ENCODE results near the gene TSPAN1. TPM values are rescaled to one million over a fixed set of nuclear protein-coding genes. Genes with fewer than 3 reads are reported as not detected.

TSPAN1 gene, protein sequence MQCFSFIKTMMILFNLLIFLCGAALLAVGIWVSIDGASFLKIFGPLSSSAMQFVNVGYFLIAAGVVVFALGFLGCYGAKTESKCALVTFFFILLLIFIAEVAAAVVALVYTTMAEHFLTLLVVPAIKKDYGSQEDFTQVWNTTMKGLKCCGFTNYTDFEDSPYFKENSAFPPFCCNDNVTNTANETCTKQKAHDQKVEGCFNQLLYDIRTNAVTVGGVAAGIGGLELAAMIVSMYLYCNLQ
- not detected for total RNA-seq
- not detected for polyA plus RNA-seq

DNA sequence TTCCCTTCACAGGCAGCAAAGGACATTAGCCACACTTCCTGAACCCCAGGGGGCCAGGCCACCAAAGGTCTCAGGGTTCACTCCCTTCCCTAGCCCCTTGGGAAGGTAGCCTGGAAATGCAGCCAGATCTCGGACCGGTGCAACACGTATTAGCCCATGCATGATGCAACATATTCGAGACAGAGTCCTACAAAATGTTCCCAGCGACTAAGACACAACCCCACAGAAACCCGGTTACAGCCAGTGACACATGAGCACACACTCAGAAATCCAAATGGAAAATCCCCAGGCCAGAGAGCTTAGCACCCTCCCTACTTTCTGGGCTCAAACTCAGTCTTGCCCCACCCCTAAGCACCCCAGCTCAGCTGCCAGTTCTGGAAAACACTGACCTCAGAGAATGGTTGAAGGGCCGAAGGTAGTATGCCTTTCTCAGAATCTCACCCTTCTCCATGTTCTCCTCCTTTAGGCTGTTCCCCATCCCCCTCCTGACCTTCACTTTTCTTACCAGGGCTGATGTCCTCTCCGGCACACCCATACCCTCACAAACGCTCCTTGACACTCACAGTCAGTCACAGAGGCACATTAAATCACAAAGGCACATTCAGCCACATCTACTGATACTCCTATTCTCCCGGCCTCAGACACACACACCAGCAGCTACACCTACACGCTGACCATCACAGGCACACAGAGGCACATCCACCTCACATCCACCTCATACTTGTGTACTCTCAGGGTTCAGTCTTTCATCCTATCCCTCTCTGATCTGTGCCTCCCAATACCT is at the start of gene TSPAN1:
Gene TSPAN1, plus strand, starts transcription at position 640 of the 784 bp plus-strand sequence. CDS start 6,021 bp downstream, outside the sequence.
- H3K36me3 ChIP-seq (ENCODE audit: control insufficient read depth, insufficient read depth, low read length) = no peaks in the 10 kb centered on the region
- Mint-ChIP-seq H3K4me3 (no peak within 1 kb of the TSS), H3K9me3 (peaks cover 0 to 1% (median 0%) of the 10 kb centered on the region in 7 donors), H3K36me3 (no peaks in the 10 kb centered on the region), H3K4me1 (no peaks in the 10 kb centered on the region), H3K27me3 (peaks cover 9% of the 10 kb centered on the region), H3K27ac (no peak within 1 kb of the TSS)
- no peak within 1 kb of the TSS for H3K4me3 ChIP-seq (ENCODE audit: low read depth, low read length)
- peaks cover 4% of the 10 kb centered on the region for H3K4me1 ChIP-seq (ENCODE audit: control insufficient read depth, insufficient read depth, low read length, poor library complexity, severe bottlenecking)
- no peak for DNase-seq
- no peaks in the 10 kb centered on the region for H3K27me3 ChIP-seq (ENCODE audit: control insufficient read depth, insufficient read depth, low read length)
- no peak within 1 kb of the TSS for H3K27ac ChIP-seq (ENCODE audit: insufficient read depth, low read length, poor library complexity, severe bottlenecking)
- H3K9me3 ChIP-seq (ENCODE audit: control insufficient read depth in 2 of 2, low read length in 2 of 2) = no peaks in the 10 kb centered on the region
- ATAC-seq (ENCODE audit: low read depth in 2 of 2) = no peak

DNA sequence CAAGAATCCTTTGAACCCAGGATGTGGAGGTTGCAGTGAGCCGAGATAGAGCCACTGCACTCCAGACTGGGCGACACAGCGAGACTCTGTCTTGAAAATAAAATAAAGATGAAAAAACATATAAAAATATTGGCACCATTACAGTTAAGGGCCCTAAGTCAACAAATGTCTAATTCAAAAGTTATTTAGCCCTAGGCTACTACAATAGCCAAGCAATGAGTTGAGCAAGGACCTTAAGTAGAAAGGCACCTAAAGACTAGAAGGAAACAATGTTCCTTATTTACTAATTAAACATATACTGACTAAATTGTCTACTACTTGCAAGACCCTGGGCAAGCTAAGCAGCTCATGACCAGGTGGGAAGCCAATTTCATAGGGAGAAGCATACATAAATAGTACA is 46.5 kb upstream of the TSPAN1 start:
- Histone ChIP-seq H3K27ac (ENCODE audit: insufficient read depth, low read length, poor library complexity, severe bottlenecking) (no peak overlapping the region), H3K4me3 (ENCODE audit: low read depth, low read length) (no peak overlapping the region), H3K4me1 (ENCODE audit: control insufficient read depth, insufficient read depth, low read length, poor library complexity, severe bottlenecking) (peaks cover 19% of the 10 kb centered on the region), H3K9me3 (ENCODE audit: control insufficient read depth in 2 of 2, low read length in 2 of 2) (no peaks in the 10 kb centered on the region), H3K36me3 (ENCODE audit: control insufficient read depth, insufficient read depth, low read length) (no peaks in the 10 kb centered on the region), H3K27me3 (ENCODE audit: control insufficient read depth, insufficient read depth, low read length) (peaks cover 20% of the 10 kb centered on the region)
- no peak for DNase-seq
- no peak for ATAC-seq (ENCODE audit: low read depth in 2 of 2)
- Mint-ChIP-seq H3K9me3 (peaks cover 0 to 3% (median 0%) of the 10 kb centered on the region in 7 donors), H3K27ac (no peak overlapping the region), H3K36me3 (no peaks in the 10 kb centered on the region), H3K4me1 (peaks cover 0 to 28% (median 14%) of the 10 kb centered on the region in 4 donors), H3K27me3 (peaks cover 60% of the 10 kb centered on the region), H3K4me3 (peak overlapping the region in 1 of 4 donors; percentile 78)

DNA sequence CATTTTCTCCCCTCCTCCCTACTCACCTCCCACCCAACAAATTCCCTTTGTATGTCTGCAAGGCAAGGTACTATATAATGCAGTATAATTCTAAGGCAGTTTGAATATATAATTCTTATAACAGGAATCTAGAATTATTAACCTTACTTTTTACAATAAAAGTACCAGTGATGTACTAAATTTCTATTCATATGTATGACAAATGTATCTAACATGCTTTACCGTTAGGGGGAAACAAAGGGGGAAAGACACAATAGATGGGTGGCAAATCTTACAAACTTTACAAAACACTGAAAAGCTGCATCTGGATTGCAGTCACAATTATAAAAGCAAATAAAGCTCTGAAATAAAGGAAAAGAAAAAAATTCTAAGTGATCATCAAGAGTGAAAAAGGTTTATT is 44.8 kb upstream of the TSPAN1 start:
- H3K27ac ChIP-seq (ENCODE audit: insufficient read depth, low read length, poor library complexity, severe bottlenecking) = no peak overlapping the region
- Mint-ChIP-seq H3K36me3 (no peaks in the 10 kb centered on the region), H3K4me1 (peaks cover 0 to 36% (median 17%) of the 10 kb centered on the region in 4 donors), H3K27ac (no peak overlapping the region), H3K4me3 (peak overlapping the region in 2 of 4 donors; percentile 34 to 93), H3K9me3 (peaks cover 0 to 7% (median 0%) of the 10 kb centered on the region in 7 donors), H3K27me3 (peaks cover 59% of the 10 kb centered on the region)
- DNase-seq = no peak
- H3K4me3 ChIP-seq (ENCODE audit: low read depth, low read length) = no peak overlapping the region
- H3K36me3 ChIP-seq (ENCODE audit: control insufficient read depth, insufficient read depth, low read length) = no peaks in the 10 kb centered on the region
- H3K4me1 ChIP-seq (ENCODE audit: control insufficient read depth, insufficient read depth, low read length, poor library complexity, severe bottlenecking) = peaks cover 22% of the 10 kb centered on the region
- ATAC-seq (ENCODE audit: low read depth in 2 of 2) = no peak
- no peaks in the 10 kb centered on the region for H3K9me3 ChIP-seq (ENCODE audit: control insufficient read depth in 2 of 2, low read length in 2 of 2)
- H3K27me3 ChIP-seq (ENCODE audit: control insufficient read depth, insufficient read depth, low read length) = peaks cover 20% of the 10 kb centered on the region

DNA sequence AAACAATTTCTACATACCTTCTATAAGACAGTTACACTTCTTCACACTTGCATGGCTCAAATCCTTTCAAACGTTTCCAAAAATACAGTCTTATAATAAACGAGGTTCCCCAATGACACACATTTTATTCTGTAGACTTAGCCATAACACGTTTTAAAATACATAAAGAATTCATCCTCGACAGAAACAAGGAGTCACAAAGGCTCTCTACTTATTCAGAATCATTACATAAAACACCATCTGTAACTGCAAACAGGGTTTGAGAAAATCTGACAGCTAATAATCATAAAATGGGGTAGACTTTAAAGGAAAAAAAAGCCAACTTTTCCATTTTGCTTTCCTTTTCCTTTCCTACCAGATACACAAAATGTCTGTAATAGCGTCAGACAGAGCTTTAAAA is 44.3 kb upstream of the TSPAN1 start:
- peaks cover 0 to 7% (median 0%) of the 10 kb centered on the region in 7 donors for H3K9me3 Mint-ChIP-seq
- H3K4me3 ChIP-seq (ENCODE audit: low read depth, low read length) = peak overlapping the region; percentile 85
- DNase-seq = no peak
- peaks cover 0 to 36% (median 17%) of the 10 kb centered on the region in 4 donors for H3K4me1 Mint-ChIP-seq
- H3K27me3 Mint-ChIP-seq = peaks cover 55% of the 10 kb centered on the region
- no peak overlapping the region for H3K27ac Mint-ChIP-seq
- no peaks in the 10 kb centered on the region for H3K36me3 ChIP-seq (ENCODE audit: control insufficient read depth, insufficient read depth, low read length)
- H3K27me3 ChIP-seq (ENCODE audit: control insufficient read depth, insufficient read depth, low read length) = peaks cover 20% of the 10 kb centered on the region
- ATAC-seq (ENCODE audit: low read depth in 2 of 2) = no peak
- peak overlapping the region in 3 of 4 donors; percentile 4 to 93 (median 13) for H3K4me3 Mint-ChIP-seq
- H3K4me1 ChIP-seq (ENCODE audit: control insufficient read depth, insufficient read depth, low read length, poor library complexity, severe bottlenecking) = peaks cover 22% of the 10 kb centered on the region
- H3K27ac ChIP-seq (ENCODE audit: insufficient read depth, low read length, poor library complexity, severe bottlenecking) = no peak overlapping the region
- H3K36me3 Mint-ChIP-seq = no peaks in the 10 kb centered on the region
- H3K9me3 ChIP-seq (ENCODE audit: control insufficient read depth in 2 of 2, low read length in 2 of 2) = no peaks in the 10 kb centered on the region

DNA sequence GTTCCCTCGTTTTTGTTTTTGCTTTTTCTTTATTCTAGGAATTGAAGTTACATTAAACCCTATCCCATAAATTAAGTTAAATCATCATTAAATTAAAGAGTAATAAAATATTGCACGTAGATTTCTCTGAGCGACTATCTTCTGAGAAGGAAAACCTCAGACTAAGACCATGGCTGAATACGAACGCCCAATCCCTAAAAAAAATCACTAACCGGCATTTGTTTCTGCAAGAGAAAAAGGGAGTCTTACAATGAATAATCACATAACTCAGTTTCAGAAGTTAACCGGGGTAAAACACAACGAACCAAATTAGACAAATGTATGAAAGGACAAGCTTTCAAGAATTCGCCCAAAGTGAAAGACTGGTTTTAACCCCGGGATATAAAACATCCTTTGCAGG is 43.8 kb upstream of the TSPAN1 start:
- DNase-seq (no peak), ATAC-seq (ENCODE audit: low read depth in 2 of 2) (no peak)
- Mint-ChIP-seq H3K4me3 (peak overlapping the region; percentile 93 to 97 (median 96)), H3K27ac (peak overlapping the region in 1 of 3 donors; percentile 20), H3K36me3 (no peaks in the 10 kb centered on the region), H3K4me1 (peaks cover 0 to 36% (median 17%) of the 10 kb centered on the region in 4 donors), H3K9me3 (peaks cover 0 to 4% (median 0%) of the 10 kb centered on the region in 7 donors), H3K27me3 (peaks cover 55% of the 10 kb centered on the region)
- H3K27ac ChIP-seq (ENCODE audit: insufficient read depth, low read length, poor library complexity, severe bottlenecking) = no peak overlapping the region
- peaks cover 22% of the 10 kb centered on the region for H3K4me1 ChIP-seq (ENCODE audit: control insufficient read depth, insufficient read depth, low read length, poor library complexity, severe bottlenecking)
- no peaks in the 10 kb centered on the region for H3K36me3 ChIP-seq (ENCODE audit: control insufficient read depth, insufficient read depth, low read length)
- peaks cover 20% of the 10 kb centered on the region for H3K27me3 ChIP-seq (ENCODE audit: control insufficient read depth, insufficient read depth, low read length)
- H3K4me3 ChIP-seq (ENCODE audit: low read depth, low read length) = peak overlapping the region; percentile 85
- no peaks in the 10 kb centered on the region for H3K9me3 ChIP-seq (ENCODE audit: control insufficient read depth in 2 of 2, low read length in 2 of 2)

DNA sequence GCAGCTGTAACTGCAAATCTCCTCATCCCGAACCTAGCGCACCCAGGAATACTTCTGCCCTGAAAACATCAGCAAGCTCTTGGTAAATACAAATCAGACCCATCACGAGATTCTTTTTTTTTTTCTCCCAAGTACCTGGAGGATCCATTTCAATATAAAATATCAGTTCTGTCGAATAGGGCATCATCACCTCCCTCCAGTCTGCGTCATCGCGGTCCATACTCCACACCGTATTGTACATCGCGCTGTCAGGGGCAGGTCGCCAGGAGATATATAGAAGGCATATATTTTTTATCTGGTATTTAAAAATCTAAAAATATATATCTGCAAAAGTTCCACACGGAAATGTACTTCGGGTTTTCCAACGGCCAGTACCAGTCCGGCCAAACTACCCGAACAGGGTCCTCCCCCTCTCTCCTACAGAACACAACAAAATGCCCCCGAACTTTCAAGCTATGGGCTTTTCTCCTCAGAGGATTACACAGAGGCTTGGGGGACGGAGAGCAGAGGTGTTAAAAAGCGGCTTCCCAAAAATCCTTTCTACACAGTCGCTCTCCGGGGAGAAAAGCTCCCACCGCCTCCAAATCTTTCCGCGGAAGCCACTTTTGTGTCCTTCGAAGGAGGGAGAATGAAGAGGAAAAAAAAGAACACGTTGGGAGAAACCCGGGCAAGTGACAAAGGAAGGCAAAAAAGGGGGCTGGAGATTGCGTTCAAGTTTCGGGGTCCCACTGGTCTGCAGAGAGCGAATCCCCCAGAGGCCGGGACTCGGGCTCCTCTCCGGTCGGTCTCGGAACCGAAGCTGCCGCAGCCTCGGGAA is 43.0 kb upstream of the TSPAN1 start:
- Histone ChIP-seq H3K9me3 (ENCODE audit: control insufficient read depth in 2 of 2, low read length in 2 of 2) (no peaks in the 10 kb centered on the region), H3K36me3 (ENCODE audit: control insufficient read depth, insufficient read depth, low read length) (no peaks in the 10 kb centered on the region), H3K27me3 (ENCODE audit: control insufficient read depth, insufficient read depth, low read length) (peaks cover 23% of the 10 kb centered on the region), H3K4me1 (ENCODE audit: control insufficient read depth, insufficient read depth, low read length, poor library complexity, severe bottlenecking) (peaks cover 22% of the 10 kb centered on the region), H3K27ac (ENCODE audit: insufficient read depth, low read length, poor library complexity, severe bottlenecking) (peak overlapping the region; percentile 65), H3K4me3 (ENCODE audit: low read depth, low read length) (peak overlapping the region; percentile 85)
- Mint-ChIP-seq H3K4me3 (peak overlapping the region; percentile 93 to 99 (median 96)), H3K27me3 (peaks cover 55% of the 10 kb centered on the region), H3K36me3 (no peaks in the 10 kb centered on the region), H3K9me3 (peaks cover 0 to 4% (median 0%) of the 10 kb centered on the region in 7 donors), H3K27ac (peak overlapping the region in 2 of 3 donors; percentile 86 to 87), H3K4me1 (peaks cover 0 to 36% (median 17%) of the 10 kb centered on the region in 4 donors)
- ATAC-seq (ENCODE audit: low read depth in 2 of 2) (no peak), DNase-seq (peak; percentile 9 to 34 (median 22))

DNA sequence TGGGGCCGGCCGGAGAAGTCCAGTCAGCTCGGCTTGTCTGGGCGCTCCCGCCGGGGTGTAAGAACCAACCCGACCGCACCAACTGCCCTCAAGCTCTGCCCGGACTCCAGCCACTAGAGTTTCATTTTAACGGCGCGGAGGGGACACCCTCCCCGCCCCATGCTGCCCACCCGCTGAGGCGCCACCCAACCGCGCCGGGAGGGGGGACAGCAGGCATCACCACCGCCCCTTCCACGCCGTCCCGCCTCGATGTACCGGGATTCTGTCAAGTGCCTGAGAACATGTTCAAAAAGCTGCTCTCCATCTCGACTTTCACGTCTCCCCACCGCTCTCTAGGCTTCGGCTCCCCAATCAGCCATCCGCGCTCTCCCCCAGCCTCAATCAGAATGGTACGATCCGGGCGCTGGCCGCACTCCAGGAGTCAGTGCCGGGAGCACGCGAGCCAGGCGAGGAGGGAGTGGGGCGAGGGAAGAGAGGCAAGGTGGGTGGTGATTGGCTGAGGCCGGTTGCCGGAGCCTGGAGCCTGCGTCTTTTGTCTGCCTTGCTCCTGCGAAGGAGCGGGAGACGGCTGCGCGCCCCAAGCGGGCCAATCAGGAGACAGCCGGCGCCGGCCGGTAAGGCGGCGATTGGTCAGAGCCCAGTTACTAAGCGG is 42.2 kb upstream of the TSPAN1 start, which contains the start of gene PIK3R3:
Gene PIK3R3, minus strand, starts transcription at position 101 of the 652 bp plus-strand sequence. CDS start 677 bp downstream, outside the sequence.
- H3K4me3 ChIP-seq (ENCODE audit: low read depth, low read length) = peak within 1 kb of the TSS; percentile 85
- H3K9me3 Mint-ChIP-seq = peaks cover 0 to 4% (median 0%) of the 10 kb centered on the region in 7 donors
- peaks cover 54% of the 10 kb centered on the region for H3K27me3 Mint-ChIP-seq

More for the DNA sequence above, 42.2 kb upstream of the TSPAN1 start, which contains the start of gene PIK3R3:
- H3K4me1 Mint-ChIP-seq = peaks cover 0 to 36% (median 17%) of the 10 kb centered on the region in 4 donors
- Histone ChIP-seq H3K9me3 (ENCODE audit: control insufficient read depth in 2 of 2, low read length in 2 of 2) (no peaks in the 10 kb centered on the region), H3K4me1 (ENCODE audit: control insufficient read depth, insufficient read depth, low read length, poor library complexity, severe bottlenecking) (peaks cover 22% of the 10 kb centered on the region), H3K36me3 (ENCODE audit: control insufficient read depth, insufficient read depth, low read length) (no peaks in the 10 kb centered on the region), H3K27me3 (ENCODE audit: control insufficient read depth, insufficient read depth, low read length) (peaks cover 23% of the 10 kb centered on the region), H3K27ac (ENCODE audit: insufficient read depth, low read length, poor library complexity, severe bottlenecking) (peak within 1 kb of the TSS; percentile 65)
- no peaks in the 10 kb centered on the region for H3K36me3 Mint-ChIP-seq
- H3K27ac Mint-ChIP-seq = peak within 1 kb of the TSS; percentile 86 to 94 (median 87)
- peak within 1 kb of the TSS; percentile 93 to 99 (median 96) for H3K4me3 Mint-ChIP-seq
- ATAC-seq (ENCODE audit: low read depth in 2 of 2) = peak; percentile 87 to 88
- DNase-seq = peak; percentile 70 to 96 (median 75)
